Measurements from ENCODE around the gene PEX14.

- TF ChIP-seq EZH2 (IDR thresholded peaks at IDR 0.05; ENCODE audit: borderline replicate concordance, low read length) (no peak), CTCF (IDR thresholded peaks at IDR 0.05; ENCODE audit: low read length) (no peak)
Observed at GRCh38 chr1:10585242-10585641, 110.5 kb downstream of the PEX14 start.
